Skeletal muscle satellite cell (primary cell): ENCODE measurements around the gene MAPRE3.

ENCODE experiments used
- H3K27me3 ChIP-seq: 2 replicates; pipeline ENCODE4 v1.7.0; 2013; ENCODE audit warnings: low read length; ENCODE audit not compliant: control insufficient read depth, insufficient read depth
- H3K36me3 ChIP-seq: 2 replicates; pipeline ENCODE4 v1.7.0; 2013; ENCODE audit warnings: mild to moderate bottlenecking, control low read depth, low read length; ENCODE audit not compliant: insufficient read depth
- H3K4me1 ChIP-seq: 2 replicates; pipeline ENCODE4 v1.7.0; 2013; ENCODE audit warnings: low read length; ENCODE audit not compliant: control insufficient read depth, insufficient read depth
- H3K4me2 ChIP-seq: 2 replicates; pipeline ENCODE4 v1.7.0; 2013; ENCODE audit warnings: mild to moderate bottlenecking, low read length
- H3K4me3 ChIP-seq: 2 replicates; pipeline ENCODE4 v1.7.0; 2013; ENCODE audit warnings: low read length
- H3K9ac ChIP-seq: 2 replicates; pipeline ENCODE4 v1.7.0; 2013; ENCODE audit warnings: mild to moderate bottlenecking, low read depth, low read length, moderate library complexity
- H3K9me3 ChIP-seq: replicated peaks from 2 replicates; pipeline ENCODE4 v1.7.0; 2013; ENCODE audit warnings: mild to moderate bottlenecking, control low read depth, low read length

MAPRE3 gene

GRCh38 chr2:26975656-26976055 is 5.2 kb downstream of the MAPRE3 start:
- Histone ChIP-seq H3K4me1 (peaks cover 8% of the 10 kb centered on the region), H3K36me3 (no peaks in the 10 kb centered on the region), H3K4me3 (no peak overlapping the region), H3K9ac (no peak overlapping the region), H3K9me3 (no peaks in the 10 kb centered on the region), H3K4me2 (no peak overlapping the region), H3K27me3 (peaks cover 12% of the 10 kb centered on the region)

GRCh38 chr2:26976237-26976636 is 5.8 kb downstream of the MAPRE3 start:
- Histone ChIP-seq H3K36me3 (no peaks in the 10 kb centered on the region), H3K4me2 (no peak overlapping the region), H3K4me3 (no peak overlapping the region), H3K4me1 (peaks cover 5% of the 10 kb centered on the region), H3K9me3 (no peaks in the 10 kb centered on the region), H3K27me3 (peaks cover 12% of the 10 kb centered on the region), H3K9ac (no peak overlapping the region)

GRCh38 chr2:26977012-26977411 is 6.6 kb downstream of the MAPRE3 start:
- H3K9ac ChIP-seq: no peak overlapping the region
- H3K36me3 ChIP-seq: no peaks in the 10 kb centered on the region
- H3K4me2 ChIP-seq: no peak overlapping the region
- H3K27me3 ChIP-seq: peaks cover 7% of the 10 kb centered on the region
- H3K9me3 ChIP-seq: no peaks in the 10 kb centered on the region
- no peak overlapping the region for H3K4me3 ChIP-seq
- peaks cover 3% of the 10 kb centered on the region for H3K4me1 ChIP-seq

- Histone ChIP-seq H3K4me2 (no peak overlapping the region), H3K9ac (no peak overlapping the region), H3K9me3 (no peaks in the 10 kb centered on the region), H3K36me3 (no peaks in the 10 kb centered on the region), H3K27me3 (no peaks in the 10 kb centered on the region), H3K4me3 (no peak overlapping the region), H3K4me1 (peaks cover 3% of the 10 kb centered on the region)
These were observed 7.7 kb downstream of the MAPRE3 start for GRCh38 chr2:26978061-26978596.

- no peaks in the 10 kb centered on the region for H3K36me3 ChIP-seq
- H3K27me3 ChIP-seq: peaks cover 3% of the 10 kb centered on the region
- H3K9me3 ChIP-seq: no peaks in the 10 kb centered on the region
- no peak overlapping the region for H3K4me3 ChIP-seq
- peaks cover 3% of the 10 kb centered on the region for H3K4me1 ChIP-seq
- no peak overlapping the region for H3K9ac ChIP-seq
- no peak overlapping the region for H3K4me2 ChIP-seq
These were observed 9.3 kb downstream of the MAPRE3 start for GRCh38 chr2:26979741-26980140.

- peaks cover 3% of the 10 kb centered on the region for H3K4me1 ChIP-seq
These were observed 10.5 kb downstream of the MAPRE3 start for GRCh38 chr2:26980971-26981370.

GRCh38 chr2:26982102-26982742 is 11.8 kb downstream of the MAPRE3 start:
- H3K4me2 ChIP-seq: no peak overlapping the region
- peaks cover 3% of the 10 kb centered on the region for H3K27me3 ChIP-seq
- H3K4me1 ChIP-seq: peaks cover 3% of the 10 kb centered on the region
- no peaks in the 10 kb centered on the region for H3K36me3 ChIP-seq
- H3K4me3 ChIP-seq: no peak overlapping the region
- H3K9me3 ChIP-seq: no peaks in the 10 kb centered on the region
- H3K9ac ChIP-seq: no peak overlapping the region

More at GRCh38 chr2:26980971-26981370, 10.5 kb downstream of the MAPRE3 start:
- peaks cover 3% of the 10 kb centered on the region for H3K27me3 ChIP-seq
- no peak overlapping the region for H3K4me3 ChIP-seq
- no peak overlapping the region for H3K9ac ChIP-seq
- no peaks in the 10 kb centered on the region for H3K9me3 ChIP-seq
- H3K36me3 ChIP-seq: no peaks in the 10 kb centered on the region
- no peak overlapping the region for H3K4me2 ChIP-seq

- peaks cover 13% of the 10 kb centered on the region for H3K4me1 ChIP-seq
- H3K4me3 ChIP-seq: no peak overlapping the region
- H3K36me3 ChIP-seq: no peaks in the 10 kb centered on the region
- no peak overlapping the region for H3K9ac ChIP-seq
- no peak overlapping the region for H3K4me2 ChIP-seq
- H3K27me3 ChIP-seq: peaks cover 3% of the 10 kb centered on the region
- no peaks in the 10 kb centered on the region for H3K9me3 ChIP-seq
These were observed 13.3 kb downstream of the MAPRE3 start for GRCh38 chr2:26983746-26984145.

GRCh38 chr2:26985807-26986206 is 15.4 kb downstream of the MAPRE3 start:
- H3K4me1 ChIP-seq: peaks cover 16% of the 10 kb centered on the region
- H3K9me3 ChIP-seq: no peaks in the 10 kb centered on the region
- no peaks in the 10 kb centered on the region for H3K36me3 ChIP-seq
- no peak overlapping the region for H3K4me3 ChIP-seq
- H3K9ac ChIP-seq: no peak overlapping the region
- H3K27me3 ChIP-seq: peaks cover 7% of the 10 kb centered on the region
- no peak overlapping the region for H3K4me2 ChIP-seq

- no peak overlapping the region for H3K4me2 ChIP-seq
- no peaks in the 10 kb centered on the region for H3K36me3 ChIP-seq
- no peak overlapping the region for H3K9ac ChIP-seq
- H3K4me1 ChIP-seq: peaks cover 16% of the 10 kb centered on the region
- H3K9me3 ChIP-seq: no peaks in the 10 kb centered on the region
- peaks cover 7% of the 10 kb centered on the region for H3K27me3 ChIP-seq
- no peak overlapping the region for H3K4me3 ChIP-seq
These were observed 16.1 kb downstream of the MAPRE3 start for GRCh38 chr2:26986576-26986975.

GRCh38 chr2:26988058-26988860 is 17.8 kb downstream of the MAPRE3 start:
- Histone ChIP-seq H3K4me1 (peaks cover 16% of the 10 kb centered on the region), H3K27me3 (peaks cover 6% of the 10 kb centered on the region), H3K9ac (no peak overlapping the region), H3K9me3 (no peaks in the 10 kb centered on the region), H3K4me2 (no peak overlapping the region), H3K4me3 (no peak overlapping the region), H3K36me3 (no peaks in the 10 kb centered on the region)
